H1 (cell line): ENCODE measurements around the gene OPCML. TPM values are rescaled to one million over a fixed set of nuclear protein-coding genes. Genes with fewer than 3 reads are reported as not detected.

Experiments used
- CTCF ChIA-PET: fragments of 300-600 bp; sonication (Branson Sonifier 250); formaldehyde crosslinking; loops from one replicate; lab custom pipeline; 2021; ENCODE audit not compliant: partially characterized antibody; lab: Charles Lee
- POLR2A ChIA-PET: fragments of 300-600 bp; sonication (Branson Sonifier 250); formaldehyde crosslinking; loops from one replicate; lab custom pipeline; 2021; ENCODE audit warnings: inconsistent platforms; ENCODE audit not compliant: partially characterized antibody; lab: Charles Lee
- DNase-seq, 2 experiments: peaks; one replicate each; pipeline versions ENCODE4 v3.0.0 to v3.0.0-alpha.2; 2010 to 2022; ENCODE audit warnings: low spot score in 2 of 2, low read depth in 1 of 2, mixed read lengths in 1 of 2
- FAIRE-seq: peaks from 2 replicates; lab custom pipeline; 2011; peaks lifted over from hg19 to GRCh38; lab: Jason Lieb, UNC
- H2AFZ ChIP-seq: 2 replicates; pipeline ENCODE4 v1.8.1; 2012; ENCODE audit warnings: low read length, inconsistent platforms
- H2AK5ac ChIP-seq: 2 replicates; pipeline ENCODE4 v1.6.1; 2013; ENCODE audit warnings: low read depth, low read length
- H2BK120ac ChIP-seq: replicated peaks from 2 replicates; pipeline ENCODE3; 2013; ENCODE audit warnings: low read depth, low read length, inconsistent platforms
- H2BK12ac ChIP-seq: 2 replicates; pipeline ENCODE4 v1.6.1; 2013; ENCODE audit warnings: low read depth, low read length
- H2BK15ac ChIP-seq: 2 replicates; pipeline ENCODE4 v1.6.1; 2013; ENCODE audit warnings: low read length
- H2BK20ac ChIP-seq: 2 replicates; pipeline ENCODE4 v1.6.1; 2013; ENCODE audit warnings: low read length
- H2BK5ac ChIP-seq: 2 replicates; pipeline ENCODE4 v1.6.1; 2013; ENCODE audit warnings: low read depth, low read length
- H3K14ac ChIP-seq: 2 replicates; pipeline ENCODE4 v1.6.1; 2013; ENCODE audit warnings: inconsistent platforms; ENCODE audit not compliant: insufficient read length
- H3K18ac ChIP-seq: 2 replicates; pipeline ENCODE4 v1.6.1; 2013; ENCODE audit warnings: low read length; ENCODE audit errors: extremely low read depth
- H3K23ac ChIP-seq: 2 replicates; pipeline ENCODE4 v1.6.1; 2013; ENCODE audit warnings: inconsistent platforms; ENCODE audit not compliant: insufficient read length
- H3K23me2 ChIP-seq: 2 replicates; pipeline ENCODE4 v1.6.1; 2013; ENCODE audit warnings: low read depth, low read length
- H3K27ac ChIP-seq: 2 replicates; pipeline ENCODE4 v1.6.1; 2011; ENCODE audit warnings: low read depth, low read length, inconsistent platforms
- H3K27me3 ChIP-seq, 4 experiments: replicated peaks in 1 of 4; 1 replicate in 1 of 4; 2 replicates in 3 of 4; pipeline versions ENCODE4 v1.6.1 to v1.8.1; 2011 to 2013; ENCODE audit warnings: low read length in 3 of 4, mild to moderate bottlenecking in 3 of 4, inconsistent platforms in 2 of 4, mixed read lengths in 2 of 4, moderate library complexity in 1 of 4; ENCODE audit not compliant: control insufficient read depth in 3 of 4, insufficient read depth in 3 of 4; ENCODE audit errors: extremely low read depth in 1 of 4
- H3K36me3 ChIP-seq, 4 experiments: 2 replicates each; pipeline versions ENCODE4 v1.6.1 to v1.8.1; 2011 to 2013; ENCODE audit warnings: mild to moderate bottlenecking in 4 of 4, low read length in 3 of 4, moderate library complexity in 2 of 4, control low read depth in 1 of 4, inconsistent platforms in 1 of 4; ENCODE audit not compliant: insufficient read depth in 4 of 4, control insufficient read depth in 2 of 4
- H3K4ac ChIP-seq: replicated peaks from 2 replicates; pipeline ENCODE3; 2013; ENCODE audit warnings: low read length, low read depth, mixed read lengths, inconsistent platforms; ENCODE audit not compliant: insufficient read length
- H3K4me1 ChIP-seq, 4 experiments: replicated peaks in 1 of 4; 1 replicate in 1 of 4; 2 replicates in 3 of 4; pipeline versions ENCODE4 v1.6.1 to v1.8.1; 2011 to 2013; ENCODE audit warnings: low read length in 3 of 4, inconsistent platforms in 2 of 4, mixed read lengths in 1 of 4; ENCODE audit not compliant: insufficient read depth in 4 of 4, control insufficient read depth in 3 of 4
- H3K4me2 ChIP-seq, 2 experiments: 2 replicates each; pipeline versions ENCODE4 v1.6.1 to v1.8.1; 2011 to 2013; ENCODE audit warnings: low read depth in 2 of 2, low read length in 2 of 2, control low read depth in 1 of 2, inconsistent platforms in 1 of 2, mild to moderate bottlenecking in 1 of 2; ENCODE audit not compliant: insufficient read depth in 1 of 2
- H3K4me3 ChIP-seq, 4 experiments: fragments of 200-600, 300-600 bp in 1 of 4; sonication (generic), shearing (Covaris generic), sonication (Bioruptor Twin) in 1 of 4; 2 replicates each; pipeline versions ENCODE4 v1.5.1 to v1.8.1; 2011 to 2016; ENCODE audit warnings: low read length in 4 of 4, low read depth in 3 of 4, control low read depth in 2 of 4, inconsistent platforms in 2 of 4, mild to moderate bottlenecking in 2 of 4, mixed read lengths in 1 of 4, moderate library complexity in 1 of 4; ENCODE audit not compliant: insufficient read depth in 2 of 4; ENCODE audit errors: extremely low read depth in 1 of 4
- H3K56ac ChIP-seq: replicated peaks from 2 replicates; pipeline ENCODE3; 2013; ENCODE audit warnings: low read depth, mild to moderate bottlenecking, mixed read lengths, low read length, inconsistent platforms; ENCODE audit not compliant: insufficient read length
- H3K79me1 ChIP-seq: 2 replicates; pipeline ENCODE4 v1.6.1; 2013; ENCODE audit warnings: low read depth, low read length, control low read depth
- H3K79me2 ChIP-seq, 2 experiments: 2 replicates each; pipeline versions ENCODE4 v1.6.1 to v1.8.1; 2012 to 2013; ENCODE audit warnings: low read length in 2 of 2, mild to moderate bottlenecking in 2 of 2, inconsistent platforms in 1 of 2; ENCODE audit not compliant: insufficient read depth in 2 of 2, control insufficient read depth in 1 of 2
- H3K9ac ChIP-seq, 4 experiments: replicated peaks in 1 of 4; 1 replicate in 1 of 4; 2 replicates in 3 of 4; pipeline versions ENCODE4 v1.6.1 to v1.8.1; 2011 to 2013; ENCODE audit warnings: low read depth in 3 of 4, low read length in 3 of 4, control low read depth in 2 of 4, mild to moderate bottlenecking in 2 of 4, moderate library complexity in 2 of 4, inconsistent platforms in 1 of 4; ENCODE audit errors: extremely low read depth in 1 of 4
- H3K9me3 ChIP-seq, 2 experiments: 2 replicates each; pipeline versions ENCODE4 v1.6.1 to v1.8.1; 2012 to 2013; ENCODE audit warnings: mild to moderate bottlenecking in 2 of 2, moderate library complexity in 2 of 2, control low read depth in 1 of 2, inconsistent platforms in 1 of 2, low read depth in 1 of 2, low read length in 1 of 2, mixed read lengths in 1 of 2; ENCODE audit not compliant: insufficient read depth in 2 of 2
- H4K20me1 ChIP-seq, 2 experiments: replicated peaks in 1 of 2; 2 replicates each; pipeline versions ENCODE3 to v1.8.1; 2011 to 2013; ENCODE audit warnings: inconsistent platforms in 2 of 2, low read length in 2 of 2, mild to moderate bottlenecking in 1 of 2; ENCODE audit not compliant: insufficient read depth in 2 of 2, control insufficient read depth in 1 of 2
- H4K5ac ChIP-seq: 2 replicates; pipeline ENCODE4 v1.6.1; 2013; ENCODE audit warnings: low read length, low read depth, mixed read lengths, inconsistent platforms; ENCODE audit not compliant: insufficient read length
- H4K8ac ChIP-seq: 2 replicates; pipeline ENCODE4 v1.8.0; 2013; ENCODE audit warnings: mild to moderate bottlenecking, moderate library complexity, low read length, inconsistent platforms; ENCODE audit not compliant: insufficient read depth; ENCODE audit errors: extremely low read depth
- H4K91ac ChIP-seq: replicated peaks from 2 replicates; pipeline ENCODE3; 2013; ENCODE audit warnings: low read length, mixed read lengths, inconsistent platforms; ENCODE audit not compliant: insufficient read length
- CTBP2 ChIP-seq: IDR thresholded peaks from 2 replicates; pipeline ENCODE4 v1.7.0; 2011; ENCODE audit warnings: borderline replicate concordance, mild to moderate bottlenecking, moderate library complexity, mixed read lengths, low read length; ENCODE audit not compliant: insufficient read depth, insufficient read length
- POU5F1 ChIP-seq: IDR thresholded peaks from 2 replicates; pipeline ENCODE4 v1.6.1; 2011; ENCODE audit warnings: low read depth, mild to moderate bottlenecking, low read length, moderate library complexity
- SIN3A ChIP-seq, 2 experiments: IDR thresholded peaks in 1 of 2; conservative IDR thresholded peaks in 1 of 2; 2 replicates each; pipeline ENCODE4 v1.6.1; 2011 to 2012; ENCODE audit warnings: low read length in 2 of 2, improper control_type of control experiment in 1 of 2, low read depth in 1 of 2, mild to moderate bottlenecking in 1 of 2
- TBP ChIP-seq: IDR thresholded peaks from 2 replicates; pipeline ENCODE4 v1.6.1; 2011; ENCODE audit warnings: low read depth, low read length, improper control_type of control experiment
- WGBS, 2 experiments: shearing (Covaris generic) in 1 of 2; methylation state at CpG; one replicate each; pipeline versions ENCODE4 v1.1.6 to v1.1.7; 2013 to 2015; ENCODE audit warnings: low lambda C conversion rate in 2 of 2, mixed read lengths in 2 of 2, inconsistent platforms in 1 of 2, low coverage in 1 of 2, missing lambda C conversion rate in 1 of 2; ENCODE audit not compliant: insufficient replicate concordance in 2 of 2, insufficient coverage in 1 of 2, insufficient read length in 1 of 2; ENCODE audit errors: extremely low coverage in 1 of 2, missing lambda C conversion rate in 1 of 2; 5-methylcytosine and 5-hydroxymethylcytosine counted together
- polyA plus RNA-seq, 7 experiments: library from polyadenylated mRNA; depleted of rRNA in 3 of 7; stranded (reverse) in 5 of 7; unstranded in 2 of 7; fragments of >200 nt in 5 of 7; fragments of 200-250 nt in 2 of 7; gene quantifications; 1 replicate in 5 of 7; 2 replicates in 1 of 7; 4 replicates in 1 of 7; pipeline versions ENCODE4 v1.2.1 to v1.2.3, GENCODE V29; 2011 to 2013; ENCODE audit warnings: missing spikeins in 2 of 7, mixed read lengths in 2 of 7
- total RNA-seq: library from RNA; stranded (reverse); fragmentation: NEBNext Ultra II Directional; extraction: Animal tissue kit (Norgen Biotek cat#: 25700); gene quantifications from 2 replicates; pipeline ENCODE4 v1.2.1, GENCODE V29; 2021

The OPCML gene
- total and polyA plus RNA-seq, 2 of the 8 experiments (the other 6 are each of a cell fraction or from before 2014, with no cell fraction given), result 2.3 to 3.1 TPM

- Histone ChIP-seq H3K4me1 (peaks cover 0 to 8% (median 5%) of the 10 kb centered on the region in 4 experiments; a peak in 5 of 7 replicates), H4K8ac (no peak overlapping the region), H4K91ac (no peak overlapping the region), H3K23ac (no peak overlapping the region), H3K23me2 (no peaks in the 10 kb centered on the region), H3K18ac (no peak overlapping the region), H2BK5ac (no peak overlapping the region)
- TF ChIP-seq TBP (no peak), CTBP2 (no peak), SIN3A (conservative IDR thresholded peaks at IDR 0.05 in 1 of 2, IDR thresholded peaks at IDR 0.05 in 1 of 2; ENCODE audit: low read depth in 1 of 2, low read length in 2 of 2) (no peak), POU5F1 (no peak)
- TF ChIP-seq, all 59 proteins: peak for 0
- WGBS, 2 experiments, result 97% methylated on average over 3 of the region's 3 CpGs; no CpG with 5 or more reads in 1 of the 2 experiments
- CTCF ChIA-PET, result interaction anchor here (0.6 to 1.7 kb wide), 4 partner anchors 8 to 341 kb away, joined by 3 to 5 read pairs (median 3); no protein-coding TSS in a partner anchor
- H2BK12ac ChIP-seq, result no peak overlapping the region
- H3K79me1 ChIP-seq, result no peaks in the 10 kb centered on the region
- H3K56ac ChIP-seq, result no peak overlapping the region
- H2BK15ac ChIP-seq, result no peak overlapping the region
- FAIRE-seq, result no peak
- H3K4me2 ChIP-seq, result no peak overlapping the region
- H3K9ac ChIP-seq, result no peak overlapping the region
- no peak overlapping the region for H2BK20ac ChIP-seq
- no peak overlapping the region for H4K5ac ChIP-seq
- peak in 1 of 2 experiments; percentile 11 for DNase-seq
- POLR2A ChIA-PET, result no interaction called here
- H3K27ac ChIP-seq, result no peak overlapping the region
- no peak overlapping the region for H3K4ac ChIP-seq
- no peak overlapping the region for H3K4me3 ChIP-seq
- H3K14ac ChIP-seq, result no peak overlapping the region
- H2BK120ac ChIP-seq, result no peak overlapping the region
- no peaks in the 10 kb centered on the region; a peak in 2 of 4 replicates for H3K9me3 ChIP-seq
- peaks cover 0 to 5% (median 0%) of the 10 kb centered on the region in 4 experiments; a peak in 2 of 7 replicates for H3K27me3 ChIP-seq
- H3K36me3 ChIP-seq, result no peaks in the 10 kb centered on the region
- no peak overlapping the region for H2AFZ ChIP-seq
- H2AK5ac ChIP-seq, result no peak overlapping the region
- no peaks in the 10 kb centered on the region for H3K79me2 ChIP-seq
- H4K20me1 ChIP-seq, result no peaks in the 10 kb centered on the region
These were observed 296.9 kb downstream of the OPCML start for GRCh38 chr11:133235381-133235780.
